Inferior parietal cortex (tissue), 1 donor: ENCODE results near the gene ATP6V0E2.
"Not testable (repeated sequence)": the region's sequence is repeated elsewhere in the genome, so short reads cannot be mapped to it uniquely, and the experiment has no call there.

ENCODE experiments used
- DNase-seq: peaks from one replicate; pipeline ENCODE4 v3.0.0-alpha.2; 2016; ENCODE audit errors: extremely low spot score

Gene ATP6V0E2

DNA sequence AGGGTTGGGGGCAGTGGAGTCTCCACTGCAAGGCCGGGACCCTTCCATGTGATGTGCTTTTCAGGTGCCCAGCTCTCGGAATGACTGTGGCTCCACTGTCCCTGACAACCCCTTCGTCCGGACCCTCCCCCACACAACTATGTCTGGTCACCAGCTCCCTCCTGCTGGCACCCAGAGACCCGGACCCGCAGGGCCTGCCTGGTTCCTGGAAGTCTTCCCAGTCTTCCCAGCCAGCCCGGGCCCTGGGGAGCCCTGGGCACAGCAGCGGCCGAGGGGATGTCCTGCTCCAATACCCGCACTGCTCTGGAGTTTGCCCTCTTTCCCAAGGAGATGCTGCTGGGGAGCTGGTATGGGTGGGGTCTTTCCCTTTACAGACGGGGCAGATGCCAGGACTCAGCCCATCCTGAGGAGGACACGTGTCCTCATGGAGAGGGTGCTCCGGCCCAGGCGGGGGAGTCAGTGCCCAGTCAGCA is 5.5 kb downstream of the ATP6V0E2 start:
- DNase-seq: no peak

DNA sequence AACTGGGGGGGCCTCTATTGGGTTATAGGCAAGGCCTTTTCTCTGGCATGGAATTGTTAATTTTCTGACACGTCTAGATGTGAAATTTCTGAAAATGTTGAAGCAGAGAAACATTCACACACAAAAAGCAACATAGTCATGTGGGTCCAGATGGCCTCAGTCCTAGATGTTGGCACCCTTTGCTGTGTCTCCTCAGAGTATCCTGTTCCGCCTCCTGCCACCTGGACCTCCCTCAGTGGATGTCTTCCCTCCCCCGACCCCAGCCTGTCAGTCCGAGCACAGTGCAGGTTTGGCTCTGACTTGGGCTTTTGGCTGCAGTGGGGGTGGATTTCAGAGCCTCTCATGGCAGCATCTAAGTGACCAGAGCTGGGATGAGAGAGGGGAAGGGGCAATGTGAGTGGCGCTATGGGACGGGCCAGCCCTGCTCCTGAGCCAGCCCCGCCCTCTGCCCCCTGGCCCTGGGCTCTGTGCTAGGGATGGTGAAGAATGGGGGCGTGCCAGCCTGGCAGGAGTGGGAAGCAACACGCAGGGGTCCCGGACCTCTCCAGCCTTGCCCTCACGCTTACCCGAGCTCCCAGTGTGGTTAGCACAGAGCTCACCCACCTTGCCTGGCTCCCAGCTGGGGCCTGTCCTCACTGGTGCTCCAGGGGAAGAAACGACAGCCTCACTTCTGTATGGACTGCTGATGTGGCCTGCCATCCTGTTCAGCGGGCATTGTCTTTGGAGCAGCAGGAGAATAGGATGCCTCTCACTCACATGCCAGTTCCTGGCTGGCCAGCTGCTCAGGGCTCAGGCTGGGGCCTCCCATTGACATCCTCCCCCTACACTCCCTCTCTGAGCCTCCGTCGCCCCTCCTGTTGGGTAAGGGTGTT is 6.2 kb downstream of the ATP6V0E2 start:
- no peak for DNase-seq

DNA sequence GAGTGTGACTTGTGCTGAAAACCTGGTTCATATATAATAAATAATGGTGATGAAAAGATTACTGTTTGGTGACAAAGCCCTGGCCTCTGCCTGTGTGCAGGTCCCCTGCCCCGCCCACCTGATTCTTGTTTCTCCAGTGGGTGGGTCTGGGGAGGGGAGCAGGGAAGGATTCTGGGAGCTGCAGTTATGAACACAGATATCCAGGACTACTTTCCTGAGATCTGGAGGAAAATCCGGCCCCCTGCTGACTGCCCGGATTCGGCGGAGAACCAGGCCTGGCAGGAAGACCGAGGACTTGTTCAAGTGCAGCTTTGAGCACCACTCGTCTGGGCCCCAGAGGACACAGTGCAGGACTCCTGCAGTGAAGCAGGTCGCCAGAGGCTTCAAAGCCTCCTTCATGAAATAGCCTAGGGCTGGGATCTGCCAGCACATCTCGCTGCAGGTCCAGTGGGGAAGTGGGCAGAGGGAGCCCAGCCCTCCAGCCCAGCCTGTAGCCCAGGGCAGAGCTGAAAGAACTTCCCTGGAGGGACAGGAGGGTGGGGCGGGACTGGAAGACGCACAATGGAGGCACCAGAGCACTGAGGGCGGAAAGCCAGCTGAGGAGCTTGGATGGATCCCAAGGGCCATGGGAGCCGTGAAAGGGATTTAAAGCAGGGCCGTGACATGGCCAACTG is 7.0 kb downstream of the ATP6V0E2 start:
- DNase-seq: peak; percentile 67

DNA sequence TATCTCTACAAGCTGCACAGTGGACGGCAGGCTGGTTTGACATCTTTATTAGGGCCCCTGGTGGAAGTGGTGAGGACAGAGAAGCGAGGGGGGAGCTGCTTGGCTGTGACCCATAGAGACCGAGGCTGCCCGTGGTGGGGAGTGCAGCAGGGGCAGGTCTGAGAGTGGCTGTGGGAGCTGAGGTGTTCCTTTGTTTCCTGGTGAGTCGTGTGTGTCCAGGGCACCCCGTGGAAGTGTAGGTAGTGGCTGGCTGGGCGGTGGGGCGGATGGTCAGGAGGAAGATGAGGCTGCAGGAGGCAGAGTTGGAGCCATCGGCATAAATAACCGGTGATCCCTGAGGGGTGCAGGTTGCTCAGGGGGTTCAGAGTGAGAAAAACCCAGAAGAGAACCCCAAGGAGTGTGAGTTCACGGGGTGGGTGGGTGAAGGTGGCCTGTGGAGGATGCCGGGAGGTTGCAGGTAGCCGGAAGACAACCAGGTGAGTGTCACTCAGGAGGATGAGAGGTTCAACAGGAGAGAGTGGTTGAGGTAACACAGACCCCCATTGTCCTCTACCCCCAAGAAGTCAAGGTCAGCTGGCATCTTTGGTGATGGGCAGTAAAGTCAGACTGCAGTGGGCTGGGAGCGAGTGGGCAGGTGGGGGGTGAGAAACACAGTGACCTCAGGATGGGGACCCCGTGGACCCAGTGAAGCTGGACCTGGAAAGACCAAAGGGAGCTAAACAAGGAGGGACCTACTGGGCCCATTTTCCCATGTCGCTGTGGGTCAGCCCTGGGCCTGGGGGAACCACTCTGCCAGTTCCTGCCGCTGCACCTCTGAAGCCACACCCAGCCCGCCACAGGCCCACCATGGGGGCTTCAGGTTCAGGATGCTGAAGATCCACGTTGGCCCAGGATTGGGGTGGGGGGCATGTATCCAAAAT is 7.8 kb downstream of the ATP6V0E2 start:
- DNase-seq: no peak

DNA sequence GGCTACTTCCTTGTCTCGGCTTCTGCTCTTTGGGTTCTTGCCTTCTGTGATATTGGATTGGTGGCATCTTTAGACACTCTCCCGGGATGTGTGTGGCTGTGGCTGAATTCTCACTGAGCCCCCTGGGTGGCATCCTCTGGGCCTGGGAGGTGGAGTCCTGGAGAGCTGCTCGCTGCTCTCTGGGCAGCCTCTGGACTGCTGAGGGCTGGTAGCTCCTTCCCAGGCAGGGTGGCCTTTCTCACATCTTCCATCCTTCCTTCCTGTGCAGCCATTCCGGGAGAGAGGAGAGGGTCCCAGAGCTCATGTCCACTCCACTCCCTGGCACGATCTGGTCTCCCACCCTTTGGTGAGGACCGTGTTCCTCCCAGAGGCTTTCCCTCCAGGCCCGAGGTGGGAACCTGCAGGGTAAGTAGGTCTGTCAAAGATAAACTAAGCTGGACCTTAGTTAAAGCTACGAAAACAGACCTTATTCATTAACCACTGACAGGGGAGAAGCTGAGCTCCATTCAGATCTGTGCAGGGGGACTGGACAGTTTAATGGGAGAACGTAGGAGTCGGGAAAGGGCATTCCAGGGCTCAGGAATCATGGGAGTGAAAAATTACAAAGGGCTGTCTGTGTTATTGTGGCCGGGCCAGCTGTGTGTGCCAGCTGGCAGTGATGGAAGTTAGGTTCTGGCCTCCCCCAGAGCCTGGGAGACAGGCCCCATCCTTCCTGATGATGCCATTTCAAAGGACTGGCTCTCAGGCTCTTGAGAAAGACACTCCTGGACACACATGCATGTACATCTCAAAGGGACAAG is 8.7 kb downstream of the ATP6V0E2 start:
- DNase-seq: peak; percentile 68

- DNase-seq: no peak
Measured at GRCh38 chr7:149883048-149883438, 9.3 kb downstream of the ATP6V0E2 start.

- peak; percentile 82 for DNase-seq
Measured at GRCh38 chr7:149883452-149883861, 9.7 kb downstream of the ATP6V0E2 start.

DNA sequence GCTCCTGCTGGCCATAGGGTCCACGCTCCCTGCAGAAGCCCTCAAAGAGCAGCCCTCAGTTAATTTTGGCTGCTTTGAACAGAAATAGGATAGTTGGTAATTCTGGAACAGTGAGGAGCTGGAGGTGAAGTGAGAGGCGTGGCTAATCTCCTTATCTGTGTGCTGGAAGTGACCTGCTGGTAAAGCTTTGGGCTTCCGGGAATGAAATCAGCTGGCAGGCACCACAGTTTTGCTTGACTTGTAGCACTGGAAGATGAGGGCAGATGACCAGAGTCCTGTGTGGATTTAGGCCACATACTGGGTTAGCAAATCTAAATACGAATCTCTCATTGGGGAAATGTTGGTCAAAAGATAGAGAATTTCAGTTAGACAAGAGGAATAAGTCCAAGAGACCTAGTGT is 10.2 kb downstream of the ATP6V0E2 start:
- DNase-seq: no peak

DNA sequence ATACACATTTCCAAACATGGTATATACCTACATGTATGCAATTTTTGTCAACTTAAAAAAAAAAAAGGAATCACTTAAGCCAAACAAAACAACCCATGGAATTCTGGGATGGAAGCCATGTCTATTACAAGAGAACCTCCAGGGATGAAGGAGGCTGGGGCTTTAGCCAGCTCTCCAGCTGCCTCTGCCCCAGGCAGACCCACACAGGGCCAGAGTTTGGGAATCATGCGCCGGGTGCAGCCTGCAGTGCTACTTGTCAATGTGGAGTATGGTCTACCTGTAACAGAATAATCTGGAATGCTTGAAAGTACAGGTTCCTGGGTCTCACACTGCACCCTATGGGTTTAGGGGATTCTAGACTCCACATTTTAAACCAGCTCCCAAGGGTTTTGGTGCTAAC is 10.8 kb downstream of the ATP6V0E2 start:
- DNase-seq: no peak

- DNase-seq: no peak
Measured at GRCh38 chr7:149885191-149886017, 11.6 kb downstream of the ATP6V0E2 start.

GRCh38 chr7:149886018-149886415 is 12.2 kb downstream of the ATP6V0E2 start:
- no peak for DNase-seq

DNA sequence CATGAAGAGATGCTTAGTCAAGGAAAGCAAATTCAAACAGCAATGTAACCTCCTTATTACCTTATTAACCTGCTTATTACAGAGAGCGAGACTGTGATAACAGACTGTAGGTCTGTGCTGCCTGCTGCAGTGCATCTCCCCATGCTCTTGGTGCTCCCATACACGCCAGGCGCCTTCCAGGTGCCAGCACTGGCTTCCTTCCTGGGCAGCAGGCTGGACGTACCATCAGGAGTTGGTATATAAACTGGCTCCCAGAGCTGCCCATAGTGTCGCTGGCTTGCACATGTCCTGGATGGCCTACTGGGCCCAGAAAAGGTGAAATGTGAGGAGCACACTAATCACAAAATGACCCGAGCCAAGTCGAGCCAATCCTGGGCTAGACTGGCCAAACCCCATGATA is 13.5 kb downstream of the ATP6V0E2 start:
- no peak for DNase-seq

GRCh38 chr7:149890715-149891114 is 16.9 kb downstream of the ATP6V0E2 start:
- DNase-seq: not testable (repeated sequence)

- not testable (repeated sequence) for DNase-seq
Measured at GRCh38 chr7:149894957-149895356, 21.2 kb downstream of the ATP6V0E2 start.

- DNase-seq: not testable (repeated sequence)
Measured at GRCh38 chr7:149907776-149908376, 34.1 kb downstream of the ATP6V0E2 start.

GRCh38 chr7:149910219-149910618 is 36.5 kb downstream of the ATP6V0E2 start:
- not testable (repeated sequence) for DNase-seq

DNA sequence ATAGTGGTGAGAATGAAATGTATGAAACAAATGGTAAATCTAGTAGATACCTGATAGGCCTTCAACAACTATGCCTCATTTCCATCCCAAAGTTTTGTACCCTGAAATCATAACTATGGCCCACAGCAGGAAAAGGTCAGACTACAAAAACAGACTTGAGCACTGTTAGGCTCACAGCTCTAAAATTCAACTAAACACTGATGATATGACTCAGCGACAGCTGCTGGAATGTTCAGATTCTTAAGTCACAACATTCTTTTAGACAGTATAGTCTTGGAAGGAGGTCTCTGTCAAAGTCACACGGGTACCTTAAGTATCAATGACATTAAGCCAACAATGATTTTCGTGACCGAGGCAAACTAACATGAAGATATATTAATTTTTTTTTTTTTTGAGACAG is 38.4 kb downstream of the ATP6V0E2 start:
- not testable (repeated sequence) for DNase-seq

DNA sequence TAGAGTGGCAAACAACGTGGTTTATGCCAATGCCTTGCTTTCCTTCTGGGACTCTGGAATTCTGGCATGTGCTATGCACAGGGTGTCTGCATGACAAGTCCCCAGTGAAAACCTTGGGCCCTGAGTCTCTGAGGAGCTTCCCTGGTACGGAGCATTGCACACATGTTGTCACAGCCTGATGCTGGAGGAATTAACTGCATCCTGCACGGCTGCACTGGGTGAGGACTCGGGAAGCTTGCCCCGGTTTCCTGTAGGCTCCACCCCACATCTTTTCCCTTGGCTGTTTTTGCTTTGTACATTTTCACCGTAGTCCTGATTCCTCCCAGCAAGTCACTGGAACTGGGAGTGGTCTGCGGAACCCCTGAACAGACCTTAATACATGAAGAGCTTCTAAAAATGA is 52.6 kb downstream of the ATP6V0E2 start:
- DNase-seq: not testable (repeated sequence)
